Measurements from ENCODE around the gene RBP2.

The RBP2 gene

DNA sequence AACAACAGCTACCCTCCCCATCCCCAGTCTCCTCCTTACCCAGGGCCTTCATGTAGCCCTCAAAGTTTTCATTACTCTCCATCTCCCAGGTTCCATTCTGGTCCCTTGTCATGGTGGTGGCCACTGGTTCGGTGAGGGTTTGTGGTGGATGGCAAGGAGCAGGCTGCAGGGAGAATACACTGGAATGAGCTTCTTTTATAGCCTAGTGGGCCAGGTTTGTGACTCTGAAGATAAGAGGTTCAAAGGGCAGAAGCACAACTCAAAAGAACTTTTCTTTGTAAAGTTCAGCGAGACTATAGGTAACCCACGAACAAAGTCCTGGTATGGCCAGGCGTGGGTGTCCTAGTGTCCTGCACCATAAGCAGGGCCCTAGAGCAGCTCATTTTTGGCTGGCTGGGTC lies at the start of gene RBP2:
TSS of gene RBP2 (minus strand) at position 169 of the 400 bp plus-strand sequence. CDS start at position 112, 57 bp downstream.
- no peak for DNase-seq (ENCODE audit: low read depth)

DNA sequence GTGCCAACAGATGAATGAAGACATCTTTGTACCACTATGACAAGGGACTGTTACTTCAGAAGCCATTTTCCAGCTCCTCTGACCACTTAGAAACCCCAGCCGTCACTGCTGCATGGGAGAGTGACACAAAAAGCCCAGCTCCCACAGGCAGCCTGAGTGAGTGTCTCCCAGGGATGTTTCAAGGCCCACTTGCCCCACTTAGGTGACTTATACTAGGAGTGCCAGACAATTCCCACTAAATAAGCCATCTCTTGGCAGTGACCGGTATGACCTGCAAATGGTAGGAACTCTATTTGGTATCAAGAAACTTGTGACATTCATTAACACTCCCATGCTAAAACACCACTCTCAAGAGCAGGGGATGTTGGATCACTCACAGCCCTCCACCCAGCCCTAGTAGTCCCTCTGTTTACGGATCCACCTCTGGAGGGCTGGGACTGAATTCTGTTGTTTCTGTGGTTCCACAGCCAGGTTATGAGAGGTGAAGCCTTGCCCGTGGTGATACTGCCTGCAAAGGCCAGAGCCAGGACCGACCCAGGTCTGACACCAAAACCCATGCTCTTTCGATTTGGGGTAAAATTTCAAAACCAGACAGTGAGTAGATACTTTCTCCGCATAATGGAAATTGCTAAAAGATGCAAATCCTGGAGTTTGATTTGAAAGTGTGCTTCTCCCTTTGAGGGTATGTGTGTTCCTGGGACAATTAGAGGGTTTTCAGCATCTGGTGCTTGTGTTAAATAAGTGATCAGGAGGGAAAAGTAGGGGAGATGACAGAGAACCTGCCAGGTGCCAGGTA lies 48.7 kb upstream of the RBP2 start:
- no peak for DNase-seq (ENCODE audit: low read depth)

DNA sequence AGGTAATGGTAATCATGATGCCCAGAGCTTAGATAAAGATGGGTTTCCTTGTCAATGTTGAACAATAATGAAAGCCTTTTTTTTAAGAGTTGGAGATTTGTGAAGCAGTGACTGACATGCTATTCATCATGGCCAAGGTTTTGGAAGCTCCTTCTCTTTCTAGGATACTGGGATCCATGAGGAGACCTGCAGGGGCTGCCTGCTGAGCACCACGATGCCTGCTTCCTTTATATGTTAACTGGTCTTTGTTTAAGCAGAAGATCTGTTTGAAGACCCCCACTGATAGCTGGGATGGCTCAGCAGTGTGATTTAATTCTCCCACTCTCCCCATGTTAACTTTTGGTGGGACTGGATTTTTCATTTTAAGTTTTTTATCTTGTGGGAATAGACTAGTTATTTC lies 47.4 kb upstream of the RBP2 start:
- DNase-seq (ENCODE audit: low read depth): no peak

DNA sequence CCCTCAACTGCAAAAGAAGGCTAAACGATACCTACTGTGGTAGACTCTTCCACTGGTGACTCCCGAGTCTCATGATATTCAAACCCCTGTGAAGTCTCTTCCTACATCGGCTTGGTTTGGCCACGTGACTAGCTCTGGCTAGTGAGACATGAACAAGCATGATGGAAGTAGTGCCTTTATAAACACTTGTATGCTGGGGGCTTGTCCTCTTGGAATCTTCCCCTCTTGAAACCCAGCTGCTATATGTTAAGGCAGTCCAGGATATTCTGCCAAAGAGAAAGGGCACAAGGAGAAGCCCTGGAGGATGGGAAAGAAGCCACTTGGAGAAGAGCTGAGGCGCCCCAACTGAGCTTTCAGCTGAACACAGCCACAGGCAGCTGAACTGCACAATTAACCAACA lies 46.9 kb upstream of the RBP2 start:
- DNase-seq (ENCODE audit: low read depth): no peak

DNA sequence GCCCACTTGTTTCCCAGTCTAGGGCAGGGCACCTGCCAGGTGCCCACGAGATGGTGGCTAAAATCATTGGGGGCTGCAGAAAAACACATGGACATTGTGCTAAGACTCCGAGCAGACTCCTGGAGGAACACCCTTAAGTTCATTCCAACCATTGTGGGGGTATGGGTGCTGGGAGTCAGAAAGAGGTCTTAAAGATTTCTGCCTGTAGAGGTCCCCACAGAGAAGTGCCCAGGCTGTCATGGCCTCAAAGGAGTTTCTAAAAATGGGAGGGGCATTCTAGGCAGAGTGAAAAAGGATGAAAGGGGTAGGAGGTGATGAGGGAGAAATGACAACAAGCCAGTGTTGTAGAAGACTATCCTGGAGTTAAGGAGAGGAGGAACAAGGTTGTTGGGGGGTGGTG lies 46.1 kb upstream of the RBP2 start:
- DNase-seq (ENCODE audit: low read depth): no peak

DNA sequence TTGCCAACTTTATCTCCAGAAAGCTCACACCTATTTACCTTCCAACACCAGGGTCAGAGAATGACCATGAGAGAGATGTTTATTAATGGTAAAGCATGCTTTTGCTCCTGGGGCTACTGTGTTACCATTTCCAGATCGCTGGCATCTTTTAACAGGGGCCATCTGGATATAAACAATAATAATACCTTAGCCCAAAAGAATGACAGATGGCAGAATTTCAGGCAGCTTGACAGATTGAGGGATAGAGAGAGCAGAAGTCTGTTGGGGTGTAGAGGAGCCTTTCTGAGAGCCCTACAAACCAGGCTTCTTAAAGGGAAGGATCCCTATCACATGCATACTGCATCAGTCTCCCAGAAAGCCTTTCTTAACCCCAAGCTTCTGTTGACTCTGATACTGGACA lies 45.5 kb upstream of the RBP2 start:
- DNase-seq (ENCODE audit: low read depth): no peak

DNA sequence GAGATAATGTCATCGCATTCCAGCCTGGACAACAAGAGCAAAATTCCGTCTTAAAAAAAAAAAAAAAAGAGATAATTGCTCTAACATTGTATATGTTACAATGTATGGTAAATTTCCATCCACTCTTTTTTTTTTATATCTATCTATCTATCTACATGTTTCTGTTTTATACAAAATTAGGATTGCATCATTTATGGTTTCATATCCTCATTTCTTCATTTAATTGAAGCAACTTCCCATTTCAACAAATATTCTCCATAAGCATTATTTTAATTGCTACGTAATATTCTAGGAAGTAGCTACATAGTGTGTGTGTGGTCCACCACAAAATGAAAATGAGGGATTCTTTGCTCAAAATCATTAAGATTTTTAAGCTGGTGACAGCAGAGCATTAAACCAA lies 44.8 kb upstream of the RBP2 start:
- no peak for DNase-seq (ENCODE audit: low read depth)

DNA sequence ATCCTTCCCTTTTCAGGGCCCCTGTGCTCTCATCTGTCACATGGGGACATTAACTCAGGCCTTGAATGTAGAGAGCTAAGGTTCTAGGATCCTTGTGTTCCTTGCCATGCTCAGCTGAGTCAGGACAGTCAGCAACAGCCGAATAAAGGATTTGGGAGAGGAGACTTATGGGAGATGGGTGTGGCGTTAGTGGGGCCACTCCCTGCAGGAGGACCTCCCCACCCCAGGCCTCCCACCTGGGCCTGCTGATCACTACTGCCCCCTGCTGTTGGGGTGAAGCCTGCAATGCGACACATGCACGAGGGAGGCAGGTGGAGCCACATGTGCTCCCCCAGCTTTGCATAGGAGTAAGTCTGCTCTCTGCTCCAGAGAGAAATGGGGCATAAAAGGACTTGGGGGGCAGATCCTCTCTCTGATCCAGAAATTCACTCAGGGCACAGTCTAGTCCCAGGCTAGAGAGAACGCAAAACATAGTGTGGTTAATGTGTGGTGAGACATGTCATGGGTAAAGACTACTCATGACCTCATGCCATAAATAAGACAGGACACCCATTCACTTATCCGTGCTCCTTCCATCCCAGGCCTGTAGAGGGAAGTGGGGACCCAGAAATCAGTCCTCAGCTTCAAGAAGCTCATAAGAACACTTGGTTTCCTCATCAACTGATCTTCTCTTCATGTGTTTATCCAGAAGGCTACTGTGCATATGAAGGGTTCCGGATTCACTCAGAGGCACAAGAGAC lies 43.9 kb upstream of the RBP2 start:
- DNase-seq (ENCODE audit: low read depth): no peak

- no peak for DNase-seq (ENCODE audit: low read depth)
Measured at GRCh38 chr3:139518926-139519842, 42.9 kb upstream of the RBP2 start.

DNA sequence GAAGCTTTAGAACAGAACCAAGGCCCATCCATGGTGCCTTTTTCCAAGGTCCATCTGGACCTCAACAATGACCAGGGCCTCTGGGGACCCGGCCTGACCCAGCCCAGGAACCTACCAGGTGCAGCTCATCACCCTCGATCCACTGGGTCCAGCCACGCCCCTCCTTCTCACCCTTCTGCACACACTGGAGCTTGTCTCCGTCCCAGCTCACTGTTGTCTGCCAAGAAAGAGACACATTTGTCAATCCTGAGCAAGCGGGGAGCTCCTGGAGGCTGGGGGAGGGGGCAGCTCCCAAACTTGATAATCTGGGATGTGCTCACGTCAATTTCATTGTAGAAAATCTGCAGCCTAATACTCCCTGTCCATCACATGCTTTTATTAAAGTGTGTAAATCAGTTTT lies 42.0 kb upstream of the RBP2 start:
- DNase-seq (ENCODE audit: low read depth): no peak

DNA sequence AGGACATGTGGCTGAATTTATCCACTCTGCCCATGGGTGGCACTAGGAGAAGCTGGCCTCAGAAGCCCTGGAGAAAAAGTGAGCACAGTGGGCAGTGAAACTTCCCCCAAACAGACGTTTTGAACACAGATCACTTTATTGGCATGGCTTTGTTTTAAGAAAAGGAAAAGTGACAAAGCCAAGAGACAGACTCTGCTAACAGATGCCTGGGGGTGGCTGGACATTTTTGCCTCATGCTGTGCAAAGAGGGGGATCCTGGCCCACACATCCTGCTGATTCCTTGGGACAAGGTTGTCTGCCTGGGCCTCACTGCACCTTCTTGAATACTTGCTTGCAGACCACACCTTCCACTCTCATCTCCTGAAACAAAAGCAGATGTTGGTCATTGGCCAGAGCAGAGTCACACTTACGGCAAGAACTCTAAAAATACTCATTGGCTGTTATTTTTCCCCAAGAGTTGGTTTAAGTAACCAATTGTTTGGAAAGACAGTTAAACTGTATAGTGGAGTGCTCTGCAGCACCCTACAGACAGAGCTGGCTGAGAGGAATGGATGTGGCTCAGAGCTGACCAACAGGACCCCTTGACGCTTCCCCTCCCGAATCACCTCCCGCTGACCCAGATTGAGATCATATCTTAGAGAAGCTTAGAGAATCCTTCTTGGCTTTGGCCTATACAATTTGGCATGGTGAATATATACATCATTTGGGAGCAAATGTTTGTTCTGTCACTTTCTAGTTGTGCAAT lies 41.2 kb upstream of the RBP2 start:
- no peak for DNase-seq (ENCODE audit: low read depth)

DNA sequence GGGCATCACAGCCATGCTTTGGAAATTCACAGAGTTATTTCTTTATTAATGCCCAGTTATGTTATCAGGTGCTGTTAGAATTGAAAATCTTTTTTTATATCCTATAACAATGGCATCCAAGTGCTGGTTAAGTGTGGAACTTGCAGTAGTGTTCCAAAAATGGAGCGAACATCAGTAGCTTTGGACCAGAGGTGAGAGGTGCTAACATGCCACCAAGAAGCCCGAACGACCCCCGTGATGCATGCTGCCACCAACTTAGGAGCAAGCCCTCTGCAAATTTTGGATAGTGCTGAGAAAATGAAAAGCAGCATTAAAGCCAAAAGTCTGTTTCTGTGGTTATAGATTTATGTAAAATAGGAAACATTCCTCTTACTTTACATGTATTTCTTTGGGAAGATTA lies 38.4 kb upstream of the RBP2 start:
- DNase-seq (ENCODE audit: low read depth): no peak

- DNase-seq (ENCODE audit: low read depth): no peak
Measured at GRCh38 chr3:139509631-139510030, 33.3 kb upstream of the RBP2 start.

DNA sequence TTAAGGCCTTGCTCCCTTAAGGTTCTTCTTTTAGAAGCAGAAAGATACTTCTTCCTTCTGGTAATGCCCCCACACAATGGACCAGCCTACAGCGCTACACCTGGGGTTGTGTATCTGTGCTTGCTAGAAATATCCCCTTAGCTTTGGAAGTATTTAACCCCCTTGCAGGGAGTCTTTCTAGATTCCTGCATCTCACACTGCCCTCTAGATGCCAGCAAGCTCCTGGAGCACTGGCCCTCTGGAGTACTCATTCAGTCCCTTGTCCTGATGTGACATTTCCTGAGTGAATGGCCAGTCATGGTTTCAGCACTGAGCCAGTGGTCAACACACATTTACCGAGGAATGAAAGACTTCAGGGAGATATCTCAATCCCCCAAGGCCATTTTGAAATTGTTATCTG lies 30.4 kb upstream of the RBP2 start:
- no peak for DNase-seq (ENCODE audit: low read depth)

- no peak for DNase-seq (ENCODE audit: low read depth)
Measured at GRCh38 chr3:139505829-139506386, 29.6 kb upstream of the RBP2 start.

- DNase-seq (ENCODE audit: low read depth): no peak
Measured at GRCh38 chr3:139499536-139499935, 23.2 kb upstream of the RBP2 start.

GRCh38 chr3:139493826-139494385 lies 17.6 kb upstream of the RBP2 start:
- DNase-seq (ENCODE audit: low read depth): no peak

GRCh38 chr3:139491966-139492365 lies 15.7 kb upstream of the RBP2 start:
- no peak for DNase-seq (ENCODE audit: low read depth)

- no peak for DNase-seq (ENCODE audit: low read depth)
Measured at GRCh38 chr3:139491027-139491700, 14.8 kb upstream of the RBP2 start.

DNA sequence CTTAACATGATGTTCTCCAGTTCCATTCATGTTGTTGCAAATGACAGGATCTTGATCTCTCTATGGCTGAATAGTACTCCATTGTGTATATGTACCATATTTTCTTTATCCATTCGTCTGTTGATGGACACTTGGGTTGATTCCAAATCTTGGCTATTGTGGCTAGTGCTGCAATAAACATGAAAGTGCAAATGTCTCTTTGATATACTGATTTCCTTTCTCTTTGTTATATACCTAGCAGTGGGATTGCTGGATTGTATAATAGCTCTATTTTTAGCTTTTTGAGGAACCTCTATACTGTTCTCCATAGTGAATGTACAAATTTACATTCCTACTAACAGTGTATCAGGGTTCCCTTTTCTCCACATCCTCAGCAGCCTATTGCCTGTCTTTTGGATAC lies 5.9 kb upstream of the RBP2 start:
- no peak for DNase-seq (ENCODE audit: low read depth)

DNA sequence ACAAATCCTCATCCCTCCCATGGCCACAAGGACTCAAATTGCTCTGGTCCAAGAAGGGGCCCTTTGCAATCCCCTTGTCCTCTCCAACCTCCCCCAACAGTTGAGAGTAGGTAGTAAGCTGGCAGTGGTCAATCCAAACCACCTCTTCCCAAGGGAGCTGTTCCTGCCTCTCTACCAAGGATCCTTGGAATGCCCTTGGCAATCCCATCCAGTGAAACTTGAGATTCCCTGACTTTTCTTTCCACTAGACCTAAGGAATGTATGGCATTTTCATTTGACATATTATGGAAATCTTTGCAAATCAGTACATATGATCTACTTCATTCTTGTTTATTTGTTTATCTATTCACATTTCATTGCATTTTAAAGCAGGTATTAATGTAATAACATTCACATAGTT lies 4.8 kb upstream of the RBP2 start:
- no peak for DNase-seq (ENCODE audit: low read depth)

Measured in stimulated activated CD8-positive, alpha-beta memory T cell treated with anti-CD3 and anti-CD28 coated beads, Interleukin-15, amount 100 ng/mL, for 1 hour (primary cell).